GM23338 (cell line): ENCODE measurements around the gene ENOX1. TPM values are rescaled to one million over a fixed set of nuclear protein-coding genes. Genes with fewer than 3 reads are reported as not detected.

ENCODE experiments used
- ATAC-seq: fragments of 200-7000 bp; cut with Tn5 transposase; 3 replicates; pipeline ENCODE4 v1.9.1; 2020
- DNase-seq: peaks from one replicate; pipeline ENCODE4 v3.0.0-alpha.2; 2015; ENCODE audit warnings: low spot score
- H2AFZ ChIP-seq: fragments of 200-600 bp; sonication (generic); 2 replicates; pipeline ENCODE4 v1.8.0; 2016; ENCODE audit warnings: antibody characterized with exemption, mild to moderate bottlenecking, moderate library complexity
- H3F3A ChIP-seq: fragments of 200-600 bp; sonication (generic); replicated peaks from 2 replicates; pipeline ENCODE4 v1.8.0; 2017; ENCODE audit warnings: antibody characterized with exemption, mixed run types, low read depth
- H3K27ac ChIP-seq: fragments of 200-600 bp; sonication (generic); 2 replicates; pipeline ENCODE4 v1.6.1; 2016; ENCODE audit warnings: low read depth
- H3K27me3 ChIP-seq: fragments of 200-600 bp; sonication (generic); 2 replicates; pipeline ENCODE4 v1.8.0; 2016; ENCODE audit warnings: mild to moderate bottlenecking, mixed run types, moderate library complexity; ENCODE audit not compliant: insufficient read depth
- H3K36me3 ChIP-seq: fragments of 200-600 bp; sonication (generic); 2 replicates; pipeline ENCODE4 v1.8.0; 2016; ENCODE audit warnings: mild to moderate bottlenecking; ENCODE audit not compliant: insufficient read depth
- H3K4me1 ChIP-seq: fragments of 200-600 bp; sonication (generic); 2 replicates; pipeline ENCODE4 v1.8.0; 2016; ENCODE audit warnings: mild to moderate bottlenecking, moderate library complexity; ENCODE audit not compliant: insufficient read depth
- H3K4me2 ChIP-seq: fragments of 200-600 bp; sonication (generic); 2 replicates; pipeline ENCODE4 v1.7.1; 2017; ENCODE audit warnings: mixed run types
- H3K4me3 ChIP-seq: fragments of 200-600 bp; sonication (generic); 2 replicates; pipeline ENCODE4 v1.6.1; 2016; ENCODE audit warnings: mixed run types
- H3K79me2 ChIP-seq: fragments of 200-600 bp; sonication (generic); replicated peaks from 2 replicates; pipeline ENCODE4 v1.8.0; 2017; ENCODE audit warnings: mild to moderate bottlenecking; ENCODE audit not compliant: insufficient read depth
- H3K9me2 ChIP-seq: fragments of 200-600 bp; sonication (generic); 2 replicates; pipeline ENCODE4 v1.8.0; 2017; ENCODE audit not compliant: insufficient read depth
- H4K20me1 ChIP-seq: fragments of 200-600 bp; sonication (generic); replicated peaks from 2 replicates; pipeline ENCODE4 v1.8.0; 2017; ENCODE audit warnings: mild to moderate bottlenecking; ENCODE audit not compliant: insufficient read depth
- H3K27ac Mint-ChIP-seq: 2 replicates; pipeline ENCODE4 v1.8.0; 2020; ENCODE audit warnings: inconsistent platforms, mild to moderate bottlenecking, moderate library complexity, mixed read lengths
- H3K27me3 Mint-ChIP-seq: 3 replicates; pipeline ENCODE4 v1.8.0; 2022; ENCODE audit warnings: low read depth, mild to moderate bottlenecking, moderate library complexity, mixed read lengths, inconsistent platforms; ENCODE audit not compliant: insufficient read depth, poor library complexity
- H3K36me3 Mint-ChIP-seq: 3 replicates; pipeline ENCODE4 v1.8.0; 2021; ENCODE audit warnings: low read depth, mild to moderate bottlenecking, inconsistent platforms, moderate library complexity, mixed read lengths
- H3K4me1 Mint-ChIP-seq: 3 replicates; pipeline ENCODE4 v1.8.0; 2020; ENCODE audit warnings: mild to moderate bottlenecking, inconsistent platforms, mixed read lengths
- H3K4me3 Mint-ChIP-seq: 3 replicates; pipeline ENCODE4 v1.8.0; 2021; ENCODE audit warnings: moderate library complexity, mild to moderate bottlenecking, inconsistent platforms, mixed read lengths
- H3K9me3 Mint-ChIP-seq: 3 replicates; pipeline ENCODE4 v1.8.0; 2020; ENCODE audit warnings: moderate library complexity, mild to moderate bottlenecking, inconsistent platforms, mixed read lengths
- CREB1 ChIP-seq: fragments of 250-450 bp; sonication (Bioruptor Pico); IDR thresholded peaks from 2 replicates; pipeline ENCODE4 v1.5.0; 2020; ENCODE audit warnings: low read depth, mild to moderate bottlenecking, moderate library complexity
- CTCF ChIP-seq, 2 experiments: fragments of 200-600 bp in 1 of 2; sonication (generic) in 1 of 2; conservative IDR thresholded peaks; 2 replicates each; pipeline versions ENCODE4 v1.5.1 to v1.6.1; 2016 to 2017; ENCODE audit warnings: antibody characterized with exemption in 2 of 2, low read depth in 2 of 2, mild to moderate bottlenecking in 2 of 2, moderate library complexity in 1 of 2
- ETS1 ChIP-seq: IDR thresholded peaks from 2 replicates; pipeline ENCODE4 v1.6.1; 2016; ENCODE audit warnings: antibody characterized with exemption
- EZH2 ChIP-seq: fragments of 200-600 bp; sonication (generic); IDR thresholded peaks from one replicate; pipeline ENCODE4 v1.8.0; 2017; ENCODE audit warnings: antibody characterized with exemption, mild to moderate bottlenecking, low read depth; ENCODE audit not compliant: unreplicated experiment
- JUNB ChIP-seq: IDR thresholded peaks from one replicate; pipeline ENCODE4 v1.6.1; 2016; ENCODE audit warnings: antibody characterized with exemption; ENCODE audit not compliant: unreplicated experiment
- POLR2AphosphoS5 ChIP-seq: IDR thresholded peaks from 2 replicates; pipeline ENCODE4 v1.6.1; 2016; ENCODE audit warnings: antibody characterized with exemption, low read depth
- STAT1 ChIP-seq: IDR thresholded peaks from one replicate; pipeline ENCODE4 v1.6.1; 2016; ENCODE audit warnings: antibody characterized with exemption; ENCODE audit not compliant: unreplicated experiment
- ZNF114 ChIP-seq: fragments of 250-450 bp; sonication (Bioruptor Pico); IDR thresholded peaks from 2 replicates; pipeline ENCODE4 v1.5.0; 2020; ENCODE audit warnings: mild to moderate bottlenecking, moderate library complexity
- ZNF462 ChIP-seq: fragments of 250-450 bp; sonication (Bioruptor Pico); IDR thresholded peaks from 2 replicates; pipeline ENCODE4 v1.5.0; 2020; ENCODE audit warnings: mild to moderate bottlenecking, moderate library complexity
- polyA plus RNA-seq: library from polyadenylated mRNA; unstranded; fragments of >200 nt; fragmentation: Nextera tagmentation; extraction: Ambion mirVana; gene quantifications from 2 replicates; pipeline ENCODE4 v1.2.1, GENCODE V29; 2016
- total RNA-seq: library from RNA; depleted of rRNA; stranded (reverse); fragments of >200 nt; shearing (Covaris generic); gene quantifications from 2 replicates; pipeline ENCODE4 v1.2.3, GENCODE V29; 2014

ENOX1 gene
- total and polyA plus RNA-seq, 2 experiments from 2014 or later, result 0.66 to 0.81 TPM

- TF ChIP-seq CTCF (conservative IDR thresholded peaks at IDR 0.05; ENCODE audit: low read depth in 2 of 2) (no peak), POLR2AphosphoS5 (no peak), STAT1 (no peak), ZNF114 (no peak)
These were observed 554.5 kb downstream of the ENOX1 start (continued) for GRCh38 chr13:43232144-43232872.

GRCh38 chr13:43230989-43231388 lies 555.8 kb downstream of the ENOX1 start:
- H3K27me3 ChIP-seq, result no peaks in the 10 kb centered on the region
- no peaks in the 10 kb centered on the region for H3K4me1 ChIP-seq
- H3K9me2 ChIP-seq, result peaks cover 15% of the 10 kb centered on the region
- H3K36me3 ChIP-seq, result no peaks in the 10 kb centered on the region
- H4K20me1 ChIP-seq, result no peaks in the 10 kb centered on the region
- ATAC-seq, result no peak
- H3K4me1 Mint-ChIP-seq, result no peaks in the 10 kb centered on the region; the same call in 2 of the 3 replicates
- H3K4me3 Mint-ChIP-seq, result no peak overlapping the region
- no peak overlapping the region for H3K4me3 ChIP-seq
- no peak overlapping the region for H3K27ac ChIP-seq
- no peaks in the 10 kb centered on the region for H3K79me2 ChIP-seq
- no peaks in the 10 kb centered on the region for H3K9me3 Mint-ChIP-seq
- no peaks in the 10 kb centered on the region for H3K36me3 Mint-ChIP-seq
- no peaks in the 10 kb centered on the region for H3F3A ChIP-seq
- H2AFZ ChIP-seq, result no peak overlapping the region
- DNase-seq, result no peak
- no peak overlapping the region for H3K4me2 ChIP-seq
- H3K27me3 Mint-ChIP-seq, result peaks cover 4% of the 10 kb centered on the region
- H3K27ac Mint-ChIP-seq, result no peak overlapping the region
- TF ChIP-seq EZH2 (no peak), ZNF462 (CRISPR knock-in tag) (no peak), JUNB (no peak), STAT1 (no peak), CTCF (conservative IDR thresholded peaks at IDR 0.05; ENCODE audit: low read depth in 2 of 2) (no peak), ETS1 (no peak), CREB1 (CRISPR knock-in tag) (no peak)
